Measurements from ENCODE around the gene CABLES1.
"Not testable (repeated sequence)": the region's sequence is repeated elsewhere in the genome, so short reads cannot be mapped to it uniquely, and the experiment has no call there.

CABLES1 gene

GRCh38 chr18:23277399-23277798 lies 142.1 kb downstream of the CABLES1 start:
- Histone ChIP-seq H3K36me3 (ENCODE audit: insufficient read depth, low read length) (peaks cover 5% of the 10 kb centered on the region; the same call in 1 of the 2 replicates), H3K9me3 (ENCODE audit: control insufficient read depth, insufficient read depth, low read length) (peaks cover 31% of the 10 kb centered on the region)

GRCh38 chr18:23279931-23280330 lies 144.6 kb downstream of the CABLES1 start:
- peaks cover 27% of the 10 kb centered on the region for H3K9me3 ChIP-seq (ENCODE audit: control insufficient read depth, insufficient read depth, low read length)
- H3K9ac ChIP-seq (ENCODE audit: low read depth, low read length): no peak overlapping the region
- H3K4me1 ChIP-seq (ENCODE audit: insufficient read depth, low read length): peaks cover 24% of the 10 kb centered on the region
- peaks cover 5% of the 10 kb centered on the region; the same call in 1 of the 2 replicates for H3K36me3 ChIP-seq (ENCODE audit: insufficient read depth, low read length)

More at GRCh38 chr18:23277399-23277798, 142.1 kb downstream of the CABLES1 start:
- H3K9ac ChIP-seq (ENCODE audit: low read depth, low read length): no peak overlapping the region
- H3K4me1 ChIP-seq (ENCODE audit: insufficient read depth, low read length): peaks cover 10% of the 10 kb centered on the region

- peaks cover 27% of the 10 kb centered on the region for H3K9me3 ChIP-seq (ENCODE audit: control insufficient read depth, insufficient read depth, low read length)
- peaks cover 25% of the 10 kb centered on the region for H3K4me1 ChIP-seq (ENCODE audit: insufficient read depth, low read length)
- H3K9ac ChIP-seq (ENCODE audit: low read depth, low read length): no peak overlapping the region
- H3K36me3 ChIP-seq (ENCODE audit: insufficient read depth, low read length): peaks cover 5% of the 10 kb centered on the region; the same call in 1 of the 2 replicates
Measured at GRCh38 chr18:23280844-23281243, 145.6 kb downstream of the CABLES1 start.

- Histone ChIP-seq H3K4me1 (ENCODE audit: insufficient read depth, low read length) (peaks cover 25% of the 10 kb centered on the region), H3K9ac (ENCODE audit: low read depth, low read length) (no peak overlapping the region)
Measured at GRCh38 chr18:23281626-23282436, 146.5 kb downstream of the CABLES1 start.

GRCh38 chr18:23282437-23282781 lies 147.1 kb downstream of the CABLES1 start:
- no peaks in the 10 kb centered on the region; the same call in 1 of the 2 replicates for H3K36me3 ChIP-seq (ENCODE audit: insufficient read depth, low read length)
- peaks cover 25% of the 10 kb centered on the region for H3K4me1 ChIP-seq (ENCODE audit: insufficient read depth, low read length)
- peaks cover 18% of the 10 kb centered on the region; the same call in 1 of the 2 replicates for H3K9me3 ChIP-seq (ENCODE audit: control insufficient read depth, insufficient read depth, low read length)
- no peak overlapping the region for H3K9ac ChIP-seq (ENCODE audit: low read depth, low read length)

More at GRCh38 chr18:23281626-23282436, 146.5 kb downstream of the CABLES1 start:
- Histone ChIP-seq H3K36me3 (ENCODE audit: insufficient read depth, low read length) (peaks cover 2% of the 10 kb centered on the region; the same call in 1 of the 2 replicates), H3K9me3 (ENCODE audit: control insufficient read depth, insufficient read depth, low read length) (peaks cover 24% of the 10 kb centered on the region)

- Histone ChIP-seq H3K36me3 (ENCODE audit: insufficient read depth, low read length) (no peaks in the 10 kb centered on the region; the same call in 1 of the 2 replicates), H3K9ac (ENCODE audit: low read depth, low read length) (peak overlapping the region; percentile 32), H3K4me1 (ENCODE audit: insufficient read depth, low read length) (peaks cover 25% of the 10 kb centered on the region)
Measured at GRCh38 chr18:23283916-23284430, 148.7 kb downstream of the CABLES1 start.

GRCh38 chr18:23284629-23285028 lies 149.3 kb downstream of the CABLES1 start:
- peaks cover 25% of the 10 kb centered on the region for H3K4me1 ChIP-seq (ENCODE audit: insufficient read depth, low read length)
- peak overlapping the region; percentile 32 for H3K9ac ChIP-seq (ENCODE audit: low read depth, low read length)
- no peaks in the 10 kb centered on the region; the same call in 1 of the 2 replicates for H3K36me3 ChIP-seq (ENCODE audit: insufficient read depth, low read length)
- no peaks in the 10 kb centered on the region for H3K9me3 ChIP-seq (ENCODE audit: control insufficient read depth, insufficient read depth, low read length)

More at GRCh38 chr18:23283916-23284430, 148.7 kb downstream of the CABLES1 start:
- 0 out of 2 replicates have a peak, but pooled peaks cover 3% of the 10 kb centered on the region for H3K9me3 ChIP-seq (ENCODE audit: control insufficient read depth, insufficient read depth, low read length)

GRCh38 chr18:23285581-23285980 lies 150.3 kb downstream of the CABLES1 start:
- Histone ChIP-seq H3K9ac (ENCODE audit: low read depth, low read length) (peak overlapping the region; percentile 32; the same call in 1 of the 2 replicates), H3K4me1 (ENCODE audit: insufficient read depth, low read length) (peaks cover 29% of the 10 kb centered on the region)
- not testable (repeated sequence) for H3K36me3 ChIP-seq (ENCODE audit: insufficient read depth, low read length); H3K9me3 ChIP-seq (ENCODE audit: control insufficient read depth, insufficient read depth, low read length)

- Histone ChIP-seq H3K9me3 (ENCODE audit: control insufficient read depth, insufficient read depth, low read length) (no peaks in the 10 kb centered on the region), H3K4me1 (ENCODE audit: insufficient read depth, low read length) (peaks cover 4% of the 10 kb centered on the region; the same call in 1 of the 2 replicates), H3K9ac (ENCODE audit: low read depth, low read length) (no peak overlapping the region), H3K36me3 (ENCODE audit: insufficient read depth, low read length) (no peaks in the 10 kb centered on the region)
Measured at GRCh38 chr18:23291456-23292205, 156.3 kb downstream of the CABLES1 start.

- no peaks in the 10 kb centered on the region for H3K36me3 ChIP-seq (ENCODE audit: insufficient read depth, low read length)
- H3K9me3 ChIP-seq (ENCODE audit: control insufficient read depth, insufficient read depth, low read length): no peaks in the 10 kb centered on the region
- H3K9ac ChIP-seq (ENCODE audit: low read depth, low read length): no peak overlapping the region
- H3K4me1 ChIP-seq (ENCODE audit: insufficient read depth, low read length): peaks cover 14% of the 10 kb centered on the region
Measured at GRCh38 chr18:23300231-23300805, 165.0 kb downstream of the CABLES1 start.

- H3K9me3 ChIP-seq (ENCODE audit: control insufficient read depth, insufficient read depth, low read length): no peaks in the 10 kb centered on the region
- no peak overlapping the region for H3K9ac ChIP-seq (ENCODE audit: low read depth, low read length)
- H3K36me3 ChIP-seq (ENCODE audit: insufficient read depth, low read length): no peaks in the 10 kb centered on the region
- H3K4me1 ChIP-seq (ENCODE audit: insufficient read depth, low read length): peaks cover 14% of the 10 kb centered on the region
Measured at GRCh38 chr18:23301972-23302371, 166.7 kb downstream of the CABLES1 start.

- Histone ChIP-seq H3K9ac (ENCODE audit: low read depth, low read length) (no peak overlapping the region), H3K36me3 (ENCODE audit: insufficient read depth, low read length) (no peaks in the 10 kb centered on the region), H3K4me1 (ENCODE audit: insufficient read depth, low read length) (peaks cover 14% of the 10 kb centered on the region), H3K9me3 (ENCODE audit: control insufficient read depth, insufficient read depth, low read length) (no peaks in the 10 kb centered on the region)
Measured at GRCh38 chr18:23302511-23302850, 167.2 kb downstream of the CABLES1 start.

- Histone ChIP-seq H3K36me3 (ENCODE audit: insufficient read depth, low read length) (no peaks in the 10 kb centered on the region), H3K9ac (ENCODE audit: low read depth, low read length) (no peak overlapping the region)
Measured at GRCh38 chr18:23302851-23303527, 167.7 kb downstream of the CABLES1 start.

GRCh38 chr18:23306822-23307221 lies 171.5 kb downstream of the CABLES1 start:
- H3K4me1 ChIP-seq (ENCODE audit: insufficient read depth, low read length): peaks cover 16% of the 10 kb centered on the region
- H3K36me3 ChIP-seq (ENCODE audit: insufficient read depth, low read length): no peaks in the 10 kb centered on the region
- no peaks in the 10 kb centered on the region for H3K9me3 ChIP-seq (ENCODE audit: control insufficient read depth, insufficient read depth, low read length)
- H3K9ac ChIP-seq (ENCODE audit: low read depth, low read length): no peak overlapping the region

More at GRCh38 chr18:23302851-23303527, 167.7 kb downstream of the CABLES1 start:
- Histone ChIP-seq H3K9me3 (ENCODE audit: control insufficient read depth, insufficient read depth, low read length) (no peaks in the 10 kb centered on the region), H3K4me1 (ENCODE audit: insufficient read depth, low read length) (peaks cover 15% of the 10 kb centered on the region)
